ENCODE results near the gene FADS2. TPM values are rescaled to one million over a fixed set of nuclear protein-coding genes. Genes with fewer than 3 reads are reported as not detected.

The FADS2 gene
- total and polyA plus RNA-seq, 7 donors = 3.6 to 50.2 (median 21.7) TPM

- intact Hi-C loops (cut with DNase I) = loop anchor here (5.0 kb wide), 2 partner anchors 287 to 517 kb away; no protein-coding TSS in a partner anchor
- no peak for TF ChIP-seq POLR2AphosphoS5 (IDR thresholded peaks at IDR 0.05)
- no peak for TF ChIP-seq POLR2A (IDR thresholded peaks at IDR 0.05)
- TF ChIP-seq EP300 (IDR thresholded peaks at IDR 0.05) = no peak
- no peak for TF ChIP-seq CTCF (IDR thresholded peaks at IDR 0.05)
- Histone ChIP-seq H3K4me3 (no peak overlapping the region), H3K27me3 (no peaks in the 10 kb centered on the region), H3K36me3 (peaks cover 0 to 8% (median 0%) of the 10 kb centered on the region in 4 donors), H3K4me1 (peaks cover 0 to 31% (median 24%) of the 10 kb centered on the region in 4 donors), H3K27ac (no peak overlapping the region), H3K9me3 (no peaks in the 10 kb centered on the region)
- DNase-seq = no peak
- WGBS, 2 donors = 89 to 91% methylated on average over 12 of the region's 12 CpGs
Measured at GRCh38 chr11:61795459-61795858, 32.6 kb upstream of the FADS2 start.

DNA sequence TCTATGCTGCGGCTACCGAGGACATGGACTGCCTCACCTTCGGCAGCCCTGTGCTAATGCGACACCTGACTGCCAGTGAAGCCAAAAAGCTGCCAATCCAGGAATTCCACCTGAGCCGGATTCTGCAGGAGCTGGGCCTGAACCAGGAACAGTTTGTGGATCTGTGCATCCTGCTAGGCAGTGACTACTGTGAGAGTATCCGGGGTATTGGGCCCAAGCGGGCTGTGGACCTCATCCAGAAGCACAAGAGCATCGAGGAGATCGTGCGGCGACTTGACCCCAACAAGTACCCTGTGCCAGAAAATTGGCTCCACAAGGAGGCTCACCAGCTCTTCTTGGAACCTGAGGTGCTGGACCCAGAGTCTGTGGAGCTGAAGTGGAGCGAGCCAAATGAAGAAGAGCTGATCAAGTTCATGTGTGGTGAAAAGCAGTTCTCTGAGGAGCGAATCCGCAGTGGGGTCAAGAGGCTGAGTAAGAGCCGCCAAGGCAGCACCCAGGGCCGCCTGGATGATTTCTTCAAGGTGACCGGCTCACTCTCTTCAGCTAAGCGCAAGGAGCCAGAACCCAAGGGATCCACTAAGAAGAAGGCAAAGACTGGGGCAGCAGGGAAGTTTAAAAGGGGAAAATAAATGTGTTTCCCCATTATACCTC lies 32.1 kb upstream of the FADS2 start:
- peaks cover 0 to 7% (median 0%) of the 10 kb centered on the region in 4 donors for H3K36me3 ChIP-seq
- H3K4me1 ChIP-seq = peaks cover 0 to 29% (median 23%) of the 10 kb centered on the region in 4 donors
- H3K27me3 ChIP-seq = no peaks in the 10 kb centered on the region
- no peak overlapping the region for H3K4me3 ChIP-seq
- H3K9me3 ChIP-seq = no peaks in the 10 kb centered on the region
- H3K27ac ChIP-seq = no peak overlapping the region
- no peak for DNase-seq
- WGBS, 2 donors = 94 to 95% methylated on average over 18 of the region's 18 CpGs
- TF ChIP-seq POLR2A (IDR thresholded peaks at IDR 0.05) (no peak), POLR2AphosphoS5 (IDR thresholded peaks at IDR 0.05) (no peak), EP300 (IDR thresholded peaks at IDR 0.05) (no peak), CTCF (IDR thresholded peaks at IDR 0.05) (no peak)
- intact Hi-C loops (cut with DNase I) = loop anchor here (2.0 to 5.0 kb wide), 5 partner anchors 95 to 516 kb away; partner anchors contain the start of gene FADS3

DNA sequence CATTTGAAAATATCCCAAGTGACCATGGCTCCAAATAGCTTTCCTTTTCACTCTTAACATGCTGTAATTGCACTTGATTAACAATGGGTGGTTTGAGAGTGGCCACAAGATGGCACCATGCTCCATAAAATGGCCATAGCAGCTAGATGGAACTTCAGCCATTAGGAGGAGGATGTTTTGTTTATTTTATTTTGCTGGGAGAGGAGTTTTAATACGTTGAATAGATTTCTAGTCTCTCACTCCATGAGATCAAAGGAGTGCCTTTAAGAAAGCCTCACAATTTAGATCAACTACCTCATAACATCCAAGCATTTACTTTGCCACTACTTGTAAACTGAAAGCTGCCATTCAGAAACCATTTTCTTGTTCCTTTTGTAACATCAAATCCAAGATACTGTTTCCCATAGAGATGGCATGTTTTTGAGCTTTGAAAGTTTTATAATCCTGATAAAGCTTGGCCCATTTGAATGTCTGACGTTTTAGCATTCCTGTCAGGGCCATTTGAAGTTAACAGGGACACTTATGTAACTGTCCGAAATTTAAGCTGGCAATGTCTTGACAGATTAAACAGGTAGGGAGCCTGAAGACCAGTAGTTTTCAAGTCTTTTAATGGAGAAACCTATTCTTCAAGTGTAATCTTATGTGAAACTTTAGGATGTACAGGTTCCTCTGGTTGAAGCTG lies 30.7 kb upstream of the FADS2 start:
- H3K27ac ChIP-seq = peak overlapping the region; percentile 44 to 52 (median 52)
- peak; percentile 90 for DNase-seq

GRCh38 chr11:61799665-61800284 lies 28.3 kb upstream of the FADS2 start:
- Histone ChIP-seq H3K4me1 (peaks cover 0 to 6% (median 5%) of the 10 kb centered on the region in 4 donors), H3K4me3 (no peak overlapping the region), H3K27me3 (no peaks in the 10 kb centered on the region), H3K9me3 (no peaks in the 10 kb centered on the region), H3K27ac (no peak overlapping the region), H3K36me3 (peaks cover 0 to 41% (median 3%) of the 10 kb centered on the region in 4 donors)
- TF ChIP-seq EP300 (IDR thresholded peaks at IDR 0.05) (no peak), POLR2AphosphoS5 (IDR thresholded peaks at IDR 0.05) (no peak), POLR2A (IDR thresholded peaks at IDR 0.05) (no peak), CTCF (IDR thresholded peaks at IDR 0.05) (no peak)
- 97 to 99% methylated on average over 2 of the region's 2 CpGs for WGBS, 2 donors
- intact Hi-C loops (cut with DNase I) = loop anchor here (5.0 kb wide), 2 partner anchors 283 to 513 kb away; no protein-coding TSS in a partner anchor
- DNase-seq = no peak

More for the DNA sequence above, 30.7 kb upstream of the FADS2 start:
- H3K4me3 ChIP-seq = peak overlapping the region in 1 of 4 donors; percentile 2
- intact Hi-C loops (cut with DNase I) = loop anchor here (2.0 to 5.0 kb wide), 5 partner anchors 93 to 515 kb away; partner anchors contain the start of gene FADS3
- H3K27me3 ChIP-seq = no peaks in the 10 kb centered on the region
- peak; percentile 64 to 85 (median 68) for TF ChIP-seq CTCF (IDR thresholded peaks at IDR 0.05)
- no peak for TF ChIP-seq POLR2A (IDR thresholded peaks at IDR 0.05)
- peak in 2 of 4 donors; percentile 12 to 35 for TF ChIP-seq POLR2AphosphoS5 (IDR thresholded peaks at IDR 0.05)
- peaks cover 0 to 19% (median 15%) of the 10 kb centered on the region in 4 donors for H3K4me1 ChIP-seq
- WGBS, 2 donors = 53 to 58% methylated on average over 3 of the region's 3 CpGs
- H3K9me3 ChIP-seq = no peaks in the 10 kb centered on the region
- peaks cover 0 to 17% (median 0%) of the 10 kb centered on the region in 4 donors for H3K36me3 ChIP-seq
